ENCODE results near the gene IRF2.

DNA sequence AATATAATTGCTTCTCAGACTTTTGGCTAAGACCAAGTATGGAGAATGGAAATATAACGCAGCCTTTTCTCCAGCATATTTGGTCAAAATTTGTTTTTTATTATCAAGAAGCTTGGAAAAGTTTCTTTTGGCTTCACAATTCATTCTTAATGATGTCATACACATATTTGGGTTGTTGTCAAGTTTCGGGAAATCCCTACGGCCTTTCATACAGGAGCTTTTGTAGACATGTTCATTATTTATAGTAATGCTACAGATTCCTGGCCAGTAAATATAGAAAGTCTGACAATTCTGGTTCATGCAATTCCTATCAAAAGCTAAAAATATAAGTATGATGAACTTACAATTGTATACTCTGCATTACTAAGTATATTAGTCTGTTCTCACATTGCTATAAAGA lies 112.9 kb downstream of the IRF2 start:
- TF ChIP-seq PATZ1 (CRISPR knock-in tag; IDR thresholded peaks at IDR 0.05; ENCODE audit: borderline replicate concordance) = no peak
- no peak for TF ChIP-seq TOX (CRISPR knock-in tag; IDR thresholded peaks at IDR 0.05; ENCODE audit: borderline replicate concordance)
- TF ChIP-seq RARB (CRISPR knock-in tag; IDR thresholded peaks at IDR 0.05) = no peak
- TF ChIP-seq, protein P1, sequence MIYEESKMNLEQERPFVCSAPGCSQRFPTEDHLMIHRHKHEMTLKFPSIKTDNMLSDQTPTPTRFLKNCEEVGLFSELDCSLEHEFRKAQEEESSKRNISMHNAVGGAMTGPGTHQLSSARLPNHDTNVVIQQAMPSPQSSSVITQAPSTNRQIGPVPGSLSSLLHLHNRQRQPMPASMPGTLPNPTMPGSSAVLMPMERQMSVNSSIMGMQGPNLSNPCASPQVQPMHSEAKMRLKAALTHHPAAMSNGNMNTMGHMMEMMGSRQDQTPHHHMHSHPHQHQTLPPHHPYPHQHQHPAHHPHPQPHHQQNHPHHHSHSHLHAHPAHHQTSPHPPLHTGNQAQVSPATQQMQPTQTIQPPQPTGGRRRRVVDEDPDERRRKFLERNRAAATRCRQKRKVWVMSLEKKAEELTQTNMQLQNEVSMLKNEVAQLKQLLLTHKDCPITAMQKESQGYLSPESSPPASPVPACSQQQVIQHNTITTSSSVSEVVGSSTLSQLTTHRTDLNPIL (CRISPR knock-in tag; IDR thresholded peaks at IDR 0.05; ENCODE audit: low read depth) = no peak
- no peak for TF ChIP-seq ARNTL (CRISPR knock-in tag; IDR thresholded peaks at IDR 0.05; ENCODE audit: borderline replicate concordance, low read depth)
- no peak for TF ChIP-seq CSDC2 (CRISPR knock-in tag; IDR thresholded peaks at IDR 0.05)
- TF ChIP-seq GLIS3 (CRISPR knock-in tag; IDR thresholded peaks at IDR 0.05) = no peak
- TF ChIP-seq ZC3H10 (CRISPR knock-in tag; IDR thresholded peaks at IDR 0.05) = no peak
- no peak for TF ChIP-seq PPARA (CRISPR knock-in tag; IDR thresholded peaks at IDR 0.05; ENCODE audit: borderline replicate concordance)
- TF ChIP-seq, protein P2, sequence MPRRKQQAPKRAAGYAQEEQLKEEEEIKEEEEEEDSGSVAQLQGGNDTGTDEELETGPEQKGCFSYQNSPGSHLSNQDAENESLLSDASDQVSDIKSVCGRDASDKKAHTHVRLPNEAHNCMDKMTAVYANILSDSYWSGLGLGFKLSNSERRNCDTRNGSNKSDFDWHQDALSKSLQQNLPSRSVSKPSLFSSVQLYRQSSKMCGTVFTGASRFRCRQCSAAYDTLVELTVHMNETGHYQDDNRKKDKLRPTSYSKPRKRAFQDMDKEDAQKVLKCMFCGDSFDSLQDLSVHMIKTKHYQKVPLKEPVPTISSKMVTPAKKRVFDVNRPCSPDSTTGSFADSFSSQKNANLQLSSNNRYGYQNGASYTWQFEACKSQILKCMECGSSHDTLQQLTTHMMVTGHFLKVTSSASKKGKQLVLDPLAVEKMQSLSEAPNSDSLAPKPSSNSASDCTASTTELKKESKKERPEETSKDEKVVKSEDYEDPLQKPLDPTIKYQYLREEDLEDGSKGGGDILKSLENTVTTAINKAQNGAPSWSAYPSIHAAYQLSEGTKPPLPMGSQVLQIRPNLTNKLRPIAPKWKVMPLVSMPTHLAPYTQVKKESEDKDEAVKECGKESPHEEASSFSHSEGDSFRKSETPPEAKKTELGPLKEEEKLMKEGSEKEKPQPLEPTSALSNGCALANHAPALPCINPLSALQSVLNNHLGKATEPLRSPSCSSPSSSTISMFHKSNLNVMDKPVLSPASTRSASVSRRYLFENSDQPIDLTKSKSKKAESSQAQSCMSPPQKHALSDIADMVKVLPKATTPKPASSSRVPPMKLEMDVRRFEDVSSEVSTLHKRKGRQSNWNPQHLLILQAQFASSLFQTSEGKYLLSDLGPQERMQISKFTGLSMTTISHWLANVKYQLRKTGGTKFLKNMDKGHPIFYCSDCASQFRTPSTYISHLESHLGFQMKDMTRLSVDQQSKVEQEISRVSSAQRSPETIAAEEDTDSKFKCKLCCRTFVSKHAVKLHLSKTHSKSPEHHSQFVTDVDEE (CRISPR knock-in tag; IDR thresholded peaks at IDR 0.05) = no peak
- TF ChIP-seq ISL1 (CRISPR knock-in tag; IDR thresholded peaks at IDR 0.05) = no peak
- no peak for TF ChIP-seq ZFP30 (CRISPR knock-in tag; IDR thresholded peaks at IDR 0.05)
